Gastroesophageal sphincter (tissue), 3 donors: Measurements from ENCODE around the gene DKKL1.

Source experiments
- CTCF ChIP-seq, 4 experiments: fragments of 200-600 bp in 2 of 4; fragments of 450-650 bp in 2 of 4; sonication (generic) in 1 of 4; IDR thresholded peaks; one replicate each; pipeline ENCODE4 v1.5.1; 2017 to 2019; ENCODE audit warnings: antibody characterized with exemption in 4 of 4, mild to moderate bottlenecking in 2 of 4, moderate library complexity in 2 of 4
- EP300 ChIP-seq: sonication (generic); formaldehyde crosslinking; IDR thresholded peaks from one replicate; pipeline ENCODE4 v1.6.1; 2017; ENCODE audit warnings: antibody characterized with exemption, mild to moderate bottlenecking
- POLR2A ChIP-seq, 2 donors: fragments of 450-650 bp; IDR thresholded peaks; one replicate each; pipeline ENCODE4 v1.6.1; 2017; ENCODE audit warnings: antibody characterized with exemption in 2 of 2, mild to moderate bottlenecking in 2 of 2, moderate library complexity in 1 of 2
- POLR2AphosphoS5 ChIP-seq: sonication (generic); formaldehyde crosslinking; IDR thresholded peaks from one replicate; pipeline ENCODE4 v1.6.1; 2017; ENCODE audit warnings: antibody characterized with exemption

- TF ChIP-seq POLR2A (IDR thresholded peaks at IDR 0.05), result no peak
- TF ChIP-seq CTCF (IDR thresholded peaks at IDR 0.05), result no peak
- no peak for TF ChIP-seq EP300
- no peak for TF ChIP-seq POLR2AphosphoS5
Measured at GRCh38 chr19:49414256-49414655, 50.6 kb downstream of the DKKL1 start.
